ENCODE results near the gene VCPKMT.
"Not testable (repeated sequence)": the region's sequence is repeated elsewhere in the genome, so short reads cannot be mapped to it uniquely, and the experiment has no call there.

- TF ChIP-seq CEBPB (IDR thresholded peaks at IDR 0.05); CTCF (IDR thresholded peaks at IDR 0.05); NR3C1 (IDR thresholded peaks at IDR 0.05); HOXB13 (CRISPR knock-in tag; IDR thresholded peaks at IDR 0.05; ENCODE audit: low read depth); POLR2A (IDR thresholded peaks at IDR 0.05; ENCODE audit: low read length); MAFK (IDR thresholded peaks at IDR 0.05; ENCODE audit: partially characterized antibody); ESRRA (IDR thresholded peaks at IDR 0.05; ENCODE audit: borderline replicate concordance, low read length): not testable (repeated sequence)
These were observed 37.3 kb downstream of the VCPKMT start for GRCh38 chr14:50079103-50079502.

Data from A549 (cell line).